Measurements from ENCODE around the gene CLDN18.

- no peak for TF ChIP-seq CTCF (IDR thresholded peaks at IDR 0.05; ENCODE audit: low read length)
- TF ChIP-seq EZH2 (IDR thresholded peaks at IDR 0.05; ENCODE audit: borderline replicate concordance, low read length): no peak
Measured at GRCh38 chr3:138034918-138035317, 25.0 kb downstream of the CLDN18 start.
